ENCODE results near the gene RNF145.
"Not testable (repeated sequence)": the region's sequence is repeated elsewhere in the genome, so short reads cannot be mapped to it uniquely, and the experiment has no call there.

Gene RNF145

GRCh38 chr5:159209438-159210209, at the start of gene RNF145:
RNF145 (minus strand) TSS chr5:159209553; CDS start chr5:159203617, 5,936 bp downstream.
- FAIRE-seq: peak; percentile 8

GRCh38 chr5:159258361-159258760, 49.0 kb upstream of the RNF145 start:
- FAIRE-seq: no peak

- FAIRE-seq: peak; percentile 73
Measured at GRCh38 chr5:159257629-159258283, 48.4 kb upstream of the RNF145 start.

- no peak for FAIRE-seq
Measured at GRCh38 chr5:159257007-159257406, 47.7 kb upstream of the RNF145 start.

GRCh38 chr5:159252195-159252594, 42.8 kb upstream of the RNF145 start:
- FAIRE-seq: no peak

GRCh38 chr5:159249158-159249557, 39.8 kb upstream of the RNF145 start:
- no peak for FAIRE-seq

- FAIRE-seq: no peak
Measured at GRCh38 chr5:159244890-159245289, 35.5 kb upstream of the RNF145 start.

GRCh38 chr5:159244163-159244562, 34.8 kb upstream of the RNF145 start:
- peak; percentile 76 for FAIRE-seq

GRCh38 chr5:159243385-159243784, 34.0 kb upstream of the RNF145 start:
- peak; percentile 3 for FAIRE-seq

GRCh38 chr5:159242656-159243055, 33.3 kb upstream of the RNF145 start:
- no peak for FAIRE-seq

GRCh38 chr5:159241946-159242552, 32.7 kb upstream of the RNF145 start:
- peak; percentile 85 for FAIRE-seq

- FAIRE-seq: peak; percentile 100
Measured at GRCh38 chr5:159240301-159240870, 31.0 kb upstream of the RNF145 start.

- not testable (repeated sequence) for FAIRE-seq
Measured at GRCh38 chr5:159235871-159236520, 26.6 kb upstream of the RNF145 start.

- no peak for FAIRE-seq
Measured at GRCh38 chr5:159231167-159231566, 21.8 kb upstream of the RNF145 start.

- FAIRE-seq: no peak
Measured at GRCh38 chr5:159230657-159231056, 21.3 kb upstream of the RNF145 start.

- not testable (repeated sequence) for FAIRE-seq
Measured at GRCh38 chr5:159228097-159228496, 18.7 kb upstream of the RNF145 start.

GRCh38 chr5:159227452-159227851, 18.1 kb upstream of the RNF145 start:
- no peak for FAIRE-seq

- FAIRE-seq: no peak
Measured at GRCh38 chr5:159226451-159226850, 17.1 kb upstream of the RNF145 start.

- FAIRE-seq: no peak
Measured at GRCh38 chr5:159224471-159224870, 15.1 kb upstream of the RNF145 start.

GRCh38 chr5:159223469-159223868, 14.1 kb upstream of the RNF145 start:
- no peak for FAIRE-seq

- FAIRE-seq: no peak
Measured at GRCh38 chr5:159220206-159220605, 10.9 kb upstream of the RNF145 start.

GRCh38 chr5:159218595-159219023, 9.3 kb upstream of the RNF145 start:
- no peak for FAIRE-seq

- FAIRE-seq: no peak
Measured at GRCh38 chr5:159217236-159217635, 7.9 kb upstream of the RNF145 start.
